DND-41 (cell line): ENCODE measurements around the gene LCK.

Source experiments
- ATAC-seq: fragments of 200-7000 bp; cut with Tn5 transposase; 3 replicates; pipeline ENCODE4 v1.9.1; 2021; ENCODE audit warnings: low read depth; ENCODE audit not compliant: insufficient read depth
- DNase-seq: peaks from one replicate; pipeline ENCODE4 v3.0.0-alpha.2; 2020
- H2AFZ ChIP-seq: 2 replicates; pipeline ENCODE4 v1.6.0; 2012; ENCODE audit warnings: low read depth, low read length
- H3K27ac ChIP-seq: 2 replicates; pipeline ENCODE4 v1.5.1; 2012; ENCODE audit warnings: low read length, inconsistent platforms
- H3K27me3 ChIP-seq: fragments of 200-600 bp; sonication (generic); 2 replicates; pipeline ENCODE4 v1.6.0; 2012; ENCODE audit warnings: low read length, mild to moderate bottlenecking, inconsistent platforms; ENCODE audit not compliant: insufficient read depth, poor library complexity
- H3K36me3 ChIP-seq: 2 replicates; pipeline ENCODE4 v1.5.1; 2012; ENCODE audit warnings: low read length, inconsistent platforms; ENCODE audit not compliant: insufficient read depth
- H3K4me1 ChIP-seq: 2 replicates; pipeline ENCODE4 v1.5.1; 2012; ENCODE audit warnings: mild to moderate bottlenecking, low read length; ENCODE audit not compliant: insufficient read depth
- H3K4me2 ChIP-seq: 2 replicates; pipeline ENCODE4 v1.6.0; 2012; ENCODE audit warnings: mild to moderate bottlenecking, moderate library complexity, low read length, inconsistent platforms; ENCODE audit not compliant: insufficient read depth
- H3K4me3 ChIP-seq, 2 experiments: fragments of 200-600 bp in 1 of 2; shearing (Covaris generic) in 1 of 2; 2 replicates each; pipeline ENCODE4 v1.5.1; 2012 to 2016; ENCODE audit warnings: inconsistent platforms in 2 of 2, low read length in 2 of 2, mild to moderate bottlenecking in 2 of 2, low read depth in 1 of 2, moderate library complexity in 1 of 2
- H3K79me2 ChIP-seq: 2 replicates; pipeline ENCODE4 v1.6.0; 2012; ENCODE audit warnings: low read length, inconsistent platforms; ENCODE audit not compliant: insufficient read depth
- H3K9ac ChIP-seq: 2 replicates; pipeline ENCODE4 v1.6.0; 2012; ENCODE audit warnings: low read depth, mild to moderate bottlenecking, inconsistent platforms, low read length, moderate library complexity
- H3K9me3 ChIP-seq: 2 replicates; pipeline ENCODE4 v1.5.1; 2012; ENCODE audit warnings: low read length, moderate library complexity, mild to moderate bottlenecking, inconsistent platforms; ENCODE audit not compliant: insufficient read depth, severe bottlenecking
- H4K20me1 ChIP-seq: 2 replicates; pipeline ENCODE4 v1.6.0; 2012; ENCODE audit warnings: low read length; ENCODE audit not compliant: insufficient read depth
- CTCF ChIP-seq: IDR thresholded peaks from 2 replicates; pipeline ENCODE4 v1.5.1; 2012; ENCODE audit warnings: borderline replicate concordance, low read length, moderate library complexity, mild to moderate bottlenecking; ENCODE audit not compliant: poor library complexity, severe bottlenecking; ENCODE audit errors: extremely low read depth
- EZH2 ChIP-seq: IDR thresholded peaks from 3 replicates; pipeline ENCODE4 v1.6.1; 2012; ENCODE audit warnings: borderline replicate concordance, low read depth, mild to moderate bottlenecking, moderate library complexity, low read length, inconsistent platforms; ENCODE audit not compliant: severe bottlenecking

Gene LCK

GRCh38 chr1:32309960-32310359 lies 58.9 kb downstream of the LCK start:
- Histone ChIP-seq H3K27ac (no peak overlapping the region), H2AFZ (no peak overlapping the region), H3K4me1 (no peaks in the 10 kb centered on the region), H4K20me1 (peaks cover 48% of the 10 kb centered on the region; the same call in 1 of the 2 replicates), H3K9ac (no peak overlapping the region), H3K79me2 (peaks cover 96% of the 10 kb centered on the region), H3K4me2 (no peak overlapping the region), H3K9me3 (no peaks in the 10 kb centered on the region), H3K36me3 (peaks cover 52% of the 10 kb centered on the region), H3K27me3 (no peaks in the 10 kb centered on the region), H3K4me3 (no peak overlapping the region)
- TF ChIP-seq CTCF (no peak), EZH2 (no peak)
- DNase-seq (no peak), ATAC-seq (no peak)

- H3K4me1 ChIP-seq, result no peaks in the 10 kb centered on the region
- no peaks in the 10 kb centered on the region for H3K9me3 ChIP-seq
- H2AFZ ChIP-seq, result no peak overlapping the region
- no peak overlapping the region for H3K9ac ChIP-seq
- H3K4me3 ChIP-seq, result no peak overlapping the region
- H3K79me2 ChIP-seq, result peaks cover 89% of the 10 kb centered on the region
- no peak overlapping the region for H3K4me2 ChIP-seq
- no peak overlapping the region for H3K27ac ChIP-seq
- no peak for DNase-seq
- H4K20me1 ChIP-seq, result peaks cover 50% of the 10 kb centered on the region; the same call in 1 of the 2 replicates
- no peak for ATAC-seq
- TF ChIP-seq CTCF (no peak), EZH2 (no peak)
- H3K27me3 ChIP-seq, result no peaks in the 10 kb centered on the region
- peaks cover 42% of the 10 kb centered on the region for H3K36me3 ChIP-seq
Measured at GRCh38 chr1:32311709-32312393, 60.8 kb downstream of the LCK start.

GRCh38 chr1:32316903-32317277 lies 65.8 kb downstream of the LCK start:
- no peaks in the 10 kb centered on the region for H3K27me3 ChIP-seq
- no peak overlapping the region for H3K4me3 ChIP-seq
- H3K4me1 ChIP-seq, result peaks cover 16% of the 10 kb centered on the region
- TF ChIP-seq CTCF (no peak), EZH2 (no peak)
- DNase-seq, result no peak
- H3K9me3 ChIP-seq, result no peaks in the 10 kb centered on the region
- H3K9ac ChIP-seq, result no peak overlapping the region
- H3K79me2 ChIP-seq, result peaks cover 78% of the 10 kb centered on the region
- peaks cover 13% of the 10 kb centered on the region; the same call in 1 of the 2 replicates for H4K20me1 ChIP-seq
- ATAC-seq, result no peak
- no peak overlapping the region for H3K4me2 ChIP-seq
- H3K36me3 ChIP-seq, result peaks cover 64% of the 10 kb centered on the region
- H3K27ac ChIP-seq, result no peak overlapping the region
- H2AFZ ChIP-seq, result no peak overlapping the region
